SK-N-SH treated with all-trans-retinoic acid at 6 μM for 48 hours (cell line): Measurements from ENCODE around the gene PEAR1.

Experiments
- ATAC-seq: fragments of 200-7000 bp; cut with Tn5 transposase; 3 replicates; pipeline ENCODE4 v1.9.1; 2020; ENCODE audit warnings: mild to moderate bottlenecking, moderate library complexity
- ARNTL ChIP-seq: fragments of 450-650 bp; formaldehyde crosslinking; IDR thresholded peaks from 2 replicates; pipeline ENCODE4 v1.5.0; 2020; ENCODE audit warnings: low read depth, mild to moderate bottlenecking, moderate library complexity, borderline replicate concordance
- BACH2 ChIP-seq: fragments of 250-450 bp; sonication (Bioruptor Pico); IDR thresholded peaks from 2 replicates; pipeline ENCODE4 v1.9.0; 2021; ENCODE audit warnings: mild to moderate bottlenecking, borderline replicate concordance
- CREB5 ChIP-seq: fragments of 250-450 bp; sonication (Bioruptor Pico); IDR thresholded peaks from 2 replicates; pipeline ENCODE4 v1.5.1; 2020; ENCODE audit warnings: low read depth, mild to moderate bottlenecking, moderate library complexity
- CSDC2 ChIP-seq: fragments of 250-450 bp; sonication (Bioruptor Pico); IDR thresholded peaks from 2 replicates; pipeline ENCODE4 v1.5.0; 2020; ENCODE audit warnings: mild to moderate bottlenecking, moderate library complexity
- ESRRG ChIP-seq: fragments of 250-450 bp; sonication (Bioruptor Pico); IDR thresholded peaks from 2 replicates; pipeline ENCODE4 v1.6.1; 2021; ENCODE audit warnings: mild to moderate bottlenecking
- GLIS3 ChIP-seq: fragments of 250-450 bp; sonication (Bioruptor Pico); IDR thresholded peaks from 2 replicates; pipeline ENCODE4 v1.5.0; 2020; ENCODE audit warnings: mild to moderate bottlenecking, moderate library complexity
- ISL1 ChIP-seq: fragments of 250-450 bp; sonication (Bioruptor Pico); IDR thresholded peaks from 2 replicates; pipeline ENCODE4 v2.1.2; 2022; ENCODE audit warnings: mild to moderate bottlenecking, moderate library complexity
- OSR1 ChIP-seq: fragments of 250-450 bp; sonication (Bioruptor Pico); IDR thresholded peaks from 2 replicates; pipeline ENCODE4 v1.8.0; 2022; ENCODE audit warnings: moderate library complexity, mild to moderate bottlenecking, inconsistent platforms
- PATZ1 ChIP-seq: fragments of 250-450 bp; sonication (Bioruptor Pico); IDR thresholded peaks from 2 replicates; pipeline ENCODE4 v1.8.0; 2020; ENCODE audit warnings: mild to moderate bottlenecking, moderate library complexity, borderline replicate concordance
- POU6F1 ChIP-seq: fragments of 250-450 bp; sonication (Bioruptor Pico); IDR thresholded peaks from 2 replicates; pipeline ENCODE4 v1.8.0; 2021; ENCODE audit warnings: low read depth, mild to moderate bottlenecking, moderate library complexity, borderline replicate concordance
- PPARA ChIP-seq: fragments of 250-450 bp; sonication (Bioruptor Pico); IDR thresholded peaks from 2 replicates; pipeline ENCODE4 v1.5.0; 2020; ENCODE audit warnings: mild to moderate bottlenecking, borderline replicate concordance
- RARB ChIP-seq: fragments of 250-450 bp; sonication (Bioruptor Pico); IDR thresholded peaks from 2 replicates; pipeline ENCODE4 v1.8.0; 2021; ENCODE audit warnings: mild to moderate bottlenecking, moderate library complexity
- SNAI2 ChIP-seq: fragments of 250-450 bp; sonication (Bioruptor Pico); IDR thresholded peaks from 2 replicates; pipeline ENCODE4 v1.5.0; 2020; ENCODE audit warnings: mild to moderate bottlenecking, moderate library complexity
- TCF4 ChIP-seq: fragments of 250-450 bp; sonication (Bioruptor Pico); IDR thresholded peaks from 2 replicates; pipeline ENCODE4 v1.8.0; 2021; ENCODE audit warnings: mild to moderate bottlenecking, moderate library complexity, borderline replicate concordance
- TOX ChIP-seq: fragments of 250-450 bp; sonication (Bioruptor Pico); IDR thresholded peaks from 2 replicates; pipeline ENCODE4 v1.8.0; 2021; ENCODE audit warnings: mild to moderate bottlenecking, moderate library complexity, borderline replicate concordance
- TSHZ2 ChIP-seq: fragments of 250-450 bp; sonication (Bioruptor Pico); IDR thresholded peaks from 2 replicates; pipeline ENCODE4 v1.5.0; 2020; ENCODE audit warnings: mild to moderate bottlenecking, moderate library complexity
- ZC3H10 ChIP-seq: fragments of 250-450 bp; sonication (Bioruptor Pico); IDR thresholded peaks from 2 replicates; pipeline ENCODE4 v1.5.1; 2021; ENCODE audit warnings: mild to moderate bottlenecking, moderate library complexity
- ZFP3 ChIP-seq: fragments of 250-450 bp; sonication (Bioruptor Pico); IDR thresholded peaks from 2 replicates; pipeline ENCODE4 v1.5.0; 2020; ENCODE audit warnings: mild to moderate bottlenecking, moderate library complexity
- ZFP30 ChIP-seq: fragments of 450-650 bp; formaldehyde crosslinking; IDR thresholded peaks from 2 replicates; pipeline ENCODE4 v1.5.0; 2022; ENCODE audit warnings: mild to moderate bottlenecking, moderate library complexity
- ZNF70 ChIP-seq: fragments of 450-650 bp; formaldehyde crosslinking; IDR thresholded peaks from 2 replicates; pipeline ENCODE4 v1.5.0; 2020; ENCODE audit warnings: mild to moderate bottlenecking, moderate library complexity
- ZNF8 ChIP-seq: fragments of 450-650 bp; formaldehyde crosslinking; IDR thresholded peaks from 2 replicates; pipeline ENCODE4 v1.5.0; 2020; ENCODE audit warnings: mild to moderate bottlenecking, moderate library complexity

The PEAR1 gene

GRCh38 chr1:156935505-156936128, 42.1 kb downstream of the PEAR1 start (continued):
- TF ChIP-seq GLIS3 (CRISPR knock-in tag) (no peak), SNAI2 (no peak), RARB (CRISPR knock-in tag) (no peak), ZNF8 (CRISPR knock-in tag) (no peak), ISL1 (CRISPR knock-in tag) (no peak), TOX (no peak), TSHZ2 (no peak), CREB5 (CRISPR knock-in tag) (no peak), ZNF70 (no peak), OSR1 (CRISPR knock-in tag) (no peak)

GRCh38 chr1:156936191-156936590, 42.7 kb downstream of the PEAR1 start:
- no peak for ATAC-seq
- no peak for TF ChIP-seq ZC3H10 (CRISPR knock-in tag)
- TF ChIP-seq CSDC2 = no peak
- no peak for TF ChIP-seq PPARA (CRISPR knock-in tag)
- TF ChIP-seq PATZ1 (CRISPR knock-in tag) = no peak
- no peak for TF ChIP-seq POU6F1 (CRISPR knock-in tag)
- no peak for TF ChIP-seq TOX
- TF ChIP-seq ZNF8 (CRISPR knock-in tag) = no peak
- TF ChIP-seq ESRRG = no peak
- no peak for TF ChIP-seq ARNTL (CRISPR knock-in tag)
- TF ChIP-seq ZFP3 (CRISPR knock-in tag) = no peak
- TF ChIP-seq SNAI2 = no peak
- TF ChIP-seq ZFP30 = no peak
- no peak for TF ChIP-seq RARB (CRISPR knock-in tag)
- TF ChIP-seq ZNF70 = no peak
- TF ChIP-seq ISL1 (CRISPR knock-in tag) = no peak
- TF ChIP-seq BACH2 (CRISPR knock-in tag) = no peak
- no peak for TF ChIP-seq OSR1 (CRISPR knock-in tag)
- no peak for TF ChIP-seq TSHZ2
- TF ChIP-seq TCF4 (CRISPR knock-in tag) = no peak
